Mononuclear cell (primary cell): ENCODE measurements around the gene ILDR1. TPM values are rescaled to one million over a fixed set of nuclear protein-coding genes. Genes with fewer than 3 reads are reported as not detected.
"Not testable (repeated sequence)": the region's sequence is repeated elsewhere in the genome, so short reads cannot be mapped to it uniquely, and the experiment has no call there.

ENCODE experiments used
- H3K27me3 ChIP-seq: 2 replicates; pipeline ENCODE4 v1.6.0; 2011; ENCODE audit warnings: low read length, control low read depth; ENCODE audit not compliant: insufficient read depth
- H3K4me1 ChIP-seq: 2 replicates; pipeline ENCODE4 v1.5.1; 2011; ENCODE audit warnings: mild to moderate bottlenecking, low read length, control low read depth; ENCODE audit not compliant: insufficient read depth
- H3K4me3 ChIP-seq: 2 replicates; pipeline ENCODE4 v1.5.1; 2011; ENCODE audit warnings: mild to moderate bottlenecking, low read length, moderate library complexity
- H3K9me3 ChIP-seq: 2 replicates; pipeline ENCODE4 v1.5.1; 2011; ENCODE audit warnings: low read depth, mild to moderate bottlenecking, control low read depth, low read length
- total RNA-seq: library from RNA; depleted of rRNA; stranded (reverse); fragments of >200 nt; gene quantifications from one replicate; pipeline ENCODE4 v1.2.3, GENCODE V29; 2012

ILDR1 gene
- total RNA-seq, 1 donor, result 0.21 TPM

DNA sequence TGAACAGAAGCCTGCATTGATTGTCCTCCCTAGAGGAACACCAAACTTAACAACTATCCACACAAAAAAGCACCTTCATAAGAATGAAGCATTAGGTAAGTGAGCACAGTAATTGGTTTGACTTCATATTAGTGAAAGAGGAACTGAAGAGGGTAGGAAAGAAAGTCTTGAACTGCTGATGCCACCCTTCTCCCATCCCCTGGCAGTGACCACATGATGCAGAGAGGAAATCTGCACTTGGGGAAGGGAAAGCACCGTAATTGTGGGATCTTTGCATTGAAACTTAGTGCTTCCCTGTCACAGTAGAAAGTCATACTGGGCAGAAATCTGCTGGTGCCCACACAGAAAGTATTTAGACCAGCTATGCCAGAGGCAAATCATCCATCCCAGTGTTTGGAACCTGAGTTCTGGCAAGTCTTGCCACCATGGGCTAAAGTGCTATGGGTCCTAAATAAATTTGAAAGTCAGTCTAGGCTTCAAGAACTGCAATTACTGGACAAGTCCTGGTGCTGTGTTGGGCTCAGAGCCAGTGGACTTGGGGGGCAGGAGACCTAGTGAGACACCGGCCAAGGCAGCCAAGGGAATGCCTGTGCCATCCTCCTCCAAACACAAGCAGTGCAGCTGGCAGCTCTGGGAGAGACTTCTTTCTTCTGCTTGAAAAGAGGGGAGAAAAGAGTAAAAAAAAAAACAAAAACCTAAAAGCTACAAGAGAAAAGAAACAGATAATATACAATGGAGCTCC lies 64.2 kb downstream of the ILDR1 start:
- Histone ChIP-seq H3K9me3 (no peaks in the 10 kb centered on the region), H3K27me3 (no peaks in the 10 kb centered on the region), H3K4me1 (peaks cover 26% of the 10 kb centered on the region), H3K4me3 (no peak overlapping the region)

DNA sequence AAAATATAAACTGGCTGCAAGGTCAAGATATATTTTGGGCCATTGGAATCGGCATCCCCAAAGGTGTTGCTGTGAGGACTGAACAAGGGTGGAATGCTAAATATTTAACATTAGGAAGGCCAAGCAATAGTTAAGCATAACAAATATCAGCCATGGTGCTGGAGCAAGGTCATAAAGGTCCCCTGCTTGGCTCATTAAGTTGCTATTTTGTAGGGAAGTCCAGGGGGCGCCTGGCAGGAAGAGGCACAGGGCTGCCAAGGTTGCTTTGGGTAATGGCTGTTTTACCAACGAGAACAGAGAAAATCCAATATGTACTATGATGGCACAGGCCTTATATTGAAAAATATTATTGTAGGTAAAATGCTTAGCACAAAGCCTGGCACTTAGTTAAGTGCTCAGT lies 65.7 kb downstream of the ILDR1 start:
- peaks cover 14% of the 10 kb centered on the region for H3K9me3 ChIP-seq
- H3K4me3 ChIP-seq, result no peak overlapping the region
- no peaks in the 10 kb centered on the region for H3K27me3 ChIP-seq
- peaks cover 26% of the 10 kb centered on the region for H3K4me1 ChIP-seq

DNA sequence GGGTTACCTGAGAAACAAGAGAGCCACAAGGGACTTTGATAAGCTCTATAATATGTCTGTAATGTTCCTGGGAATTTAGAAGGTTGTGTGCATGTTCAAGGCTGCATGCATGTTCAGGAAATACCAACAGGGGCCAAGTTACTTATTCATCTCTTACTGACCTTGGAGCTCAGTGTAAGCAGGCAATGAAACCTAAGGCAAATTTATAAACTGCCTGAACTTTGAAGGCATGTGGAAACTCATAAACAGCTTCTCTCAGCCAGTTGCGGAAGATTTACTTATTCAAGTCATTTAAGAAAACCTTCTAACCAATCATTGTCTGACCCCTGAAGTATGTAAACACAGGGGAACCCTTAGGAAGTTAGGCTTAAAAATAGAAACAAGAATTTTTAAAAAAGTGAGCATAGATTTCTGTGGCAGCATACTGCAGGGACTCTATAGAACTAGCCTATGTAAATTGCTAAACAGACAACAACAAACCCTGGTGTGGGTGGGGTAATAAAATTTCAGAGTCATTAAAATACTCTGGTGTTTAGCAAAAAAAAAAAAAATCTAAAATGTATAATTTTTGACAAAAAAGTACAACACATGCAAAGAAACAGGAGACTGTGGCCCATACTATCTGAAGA lies 70.6 kb downstream of the ILDR1 start:
- H3K9me3 ChIP-seq, result peaks cover 16% of the 10 kb centered on the region
- peaks cover 3% of the 10 kb centered on the region for H3K4me1 ChIP-seq
- no peak overlapping the region for H3K4me3 ChIP-seq
- no peaks in the 10 kb centered on the region for H3K27me3 ChIP-seq

DNA sequence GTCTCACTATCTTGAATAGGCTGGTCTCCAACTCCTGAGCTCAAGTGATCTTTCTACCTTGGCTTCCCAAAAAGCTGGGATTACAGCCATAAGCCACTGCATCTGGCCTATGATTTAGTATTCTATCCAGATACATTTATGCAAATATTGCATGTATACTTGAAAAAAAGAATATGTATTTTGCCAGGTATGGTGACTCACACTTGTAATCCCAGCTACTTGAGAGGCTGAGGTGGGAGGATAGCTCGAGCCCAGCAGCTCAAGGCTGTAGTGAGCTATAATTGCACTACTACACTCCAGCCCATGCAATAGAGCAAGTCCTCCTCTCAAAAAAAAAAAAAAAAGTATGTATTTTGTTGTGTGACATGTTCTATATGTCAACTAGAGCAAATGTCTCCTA lies 73.4 kb downstream of the ILDR1 start:
- H3K27me3 ChIP-seq, result no peaks in the 10 kb centered on the region
- no peaks in the 10 kb centered on the region for H3K4me1 ChIP-seq
- H3K4me3 ChIP-seq, result no peak overlapping the region
- peaks cover 16% of the 10 kb centered on the region for H3K9me3 ChIP-seq

DNA sequence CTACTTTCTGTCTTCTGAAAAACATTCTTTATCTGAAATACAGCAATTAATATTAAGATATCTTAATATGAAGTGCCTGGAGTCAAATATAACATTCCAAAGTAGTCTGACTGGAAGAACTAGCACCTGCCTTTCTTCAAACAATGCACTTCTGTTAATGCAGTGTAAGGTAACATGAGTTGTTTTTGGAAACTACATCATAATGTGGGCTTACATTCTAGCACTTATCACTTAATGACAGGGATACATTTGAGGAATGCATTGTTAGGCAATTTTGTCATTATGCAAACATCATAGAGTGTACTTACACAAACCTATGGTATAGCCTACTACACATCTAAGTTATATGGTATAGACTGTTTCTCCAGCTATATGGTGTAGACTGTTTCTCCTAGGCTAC lies 78.6 kb downstream of the ILDR1 start:
- Histone ChIP-seq H3K4me3 (no peak overlapping the region), H3K27me3 (no peaks in the 10 kb centered on the region), H3K9me3 (no peaks in the 10 kb centered on the region), H3K4me1 (no peaks in the 10 kb centered on the region)

DNA sequence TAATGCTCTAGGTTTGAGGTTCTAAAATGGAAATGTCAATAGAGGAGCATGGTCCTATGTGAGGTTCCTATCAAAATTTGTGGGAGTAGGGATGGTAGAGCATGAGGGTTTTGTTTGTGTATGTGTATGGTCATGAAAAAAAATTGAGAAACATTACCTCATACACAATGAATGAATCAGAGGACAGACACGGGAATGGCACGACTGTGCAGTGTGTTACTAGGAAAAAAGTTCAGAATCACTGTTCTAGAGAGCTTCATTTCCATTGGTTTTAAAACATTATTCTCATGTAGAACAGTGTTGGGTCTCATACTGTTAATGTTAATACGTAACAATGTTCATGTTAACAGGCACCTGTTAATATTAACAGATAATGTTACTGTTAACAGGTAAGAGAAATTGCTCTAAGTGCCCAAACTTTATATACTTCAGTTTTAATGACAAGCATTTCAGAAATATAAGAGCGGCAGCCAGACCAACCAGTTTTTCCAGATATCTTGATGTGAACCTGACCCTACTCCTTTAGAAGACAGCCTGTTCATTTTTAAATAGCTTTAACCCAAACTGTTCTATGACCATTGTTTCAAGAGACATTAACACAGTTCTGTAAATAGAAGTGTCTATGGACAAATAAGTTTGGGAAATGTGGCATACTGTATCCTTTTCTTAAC lies 79.8 kb downstream of the ILDR1 start:
- Histone ChIP-seq H3K4me3 (no peak overlapping the region), H3K9me3 (no peaks in the 10 kb centered on the region), H3K27me3 (no peaks in the 10 kb centered on the region), H3K4me1 (no peaks in the 10 kb centered on the region)

DNA sequence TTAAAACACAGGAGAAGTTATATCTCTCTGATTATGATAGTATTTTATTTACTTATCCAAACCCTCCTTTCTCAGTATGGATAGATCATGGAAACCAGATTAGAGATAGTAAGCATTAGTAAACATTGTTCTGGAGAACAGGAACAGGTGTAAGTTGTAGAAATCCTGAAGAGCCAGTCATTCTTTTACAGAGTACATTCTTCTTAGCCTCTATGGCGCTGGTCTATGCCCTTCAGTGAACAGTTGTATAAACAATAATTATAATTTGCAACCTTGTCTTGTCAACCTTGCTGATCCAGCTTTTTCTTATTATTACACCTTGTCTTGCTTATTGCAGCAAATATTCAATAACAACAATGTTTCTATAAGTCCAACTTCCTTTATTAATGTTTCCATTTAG lies 80.5 kb downstream of the ILDR1 start:
- H3K9me3 ChIP-seq, result no peaks in the 10 kb centered on the region
- H3K4me3 ChIP-seq, result no peak overlapping the region
- no peaks in the 10 kb centered on the region for H3K27me3 ChIP-seq
- no peaks in the 10 kb centered on the region for H3K4me1 ChIP-seq

DNA sequence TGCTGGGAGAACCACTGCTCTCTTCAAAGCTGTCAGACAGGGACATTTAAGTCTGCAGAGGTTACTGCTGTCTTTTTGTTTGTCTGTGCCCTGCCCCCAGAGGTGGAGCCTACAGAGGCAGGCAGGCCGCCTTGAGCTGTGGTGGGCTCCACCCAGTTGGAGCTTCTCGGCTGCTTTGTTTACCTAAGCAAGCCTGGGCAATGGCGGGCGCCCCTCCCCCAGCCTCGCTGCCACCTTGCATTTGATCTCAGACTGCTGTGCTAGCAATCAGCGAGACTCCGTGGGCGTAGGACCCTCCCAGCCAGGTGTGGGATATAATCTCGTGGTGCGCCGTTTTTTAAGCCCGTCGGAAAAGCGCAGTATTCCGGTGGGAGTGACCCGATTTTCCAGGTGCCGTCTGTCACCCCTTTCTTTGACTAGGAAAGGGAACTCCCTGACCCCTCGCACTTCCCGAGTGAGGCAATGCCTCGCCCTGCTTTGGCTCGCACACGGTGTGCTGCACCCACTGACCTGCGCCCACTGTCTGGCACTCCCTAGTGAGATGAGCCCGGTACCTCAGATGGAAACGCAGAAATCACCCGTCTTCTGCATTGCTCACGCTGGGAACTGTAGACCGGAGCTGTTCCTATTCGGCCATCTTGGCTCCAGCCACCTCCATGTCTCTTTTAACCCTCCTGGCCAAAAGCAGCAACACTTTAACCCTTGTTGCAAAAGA lies 83.7 kb downstream of the ILDR1 start:
- not testable (repeated sequence) for H3K27me3 ChIP-seq, H3K4me1 ChIP-seq, H3K9me3 ChIP-seq, H3K4me3 ChIP-seq

Other genes with a start within 250 kb of the ILDR1 start
- gene IQCB1, start 187.2 kb downstream of the ILDR1 start, total RNA-seq, result 58.9 TPM
- gene EAF2, start 187.0 kb downstream of the ILDR1 start, total RNA-seq, result 13.4 TPM
- 2.1 TPM for gene SLC15A2, start 127.8 kb downstream of the ILDR1 start, total RNA-seq
- gene CD86, start 33.1 kb upstream of the ILDR1 start, total RNA-seq, result 50.1 TPM
- 1.2 TPM for gene CASR, start 161.4 kb upstream of the ILDR1 start, total RNA-seq